GM12865 (cell line): ENCODE measurements around the gene MBL2.

Experiments used
- DNase-seq: peaks from one replicate; pipeline ENCODE4 v3.0.0; 2010; ENCODE audit warnings: low read depth
- H3K4me3 ChIP-seq: 2 replicates; pipeline ENCODE4 v1.5.1; 2011; ENCODE audit warnings: mild to moderate bottlenecking, low read depth, low read length, control low read depth
- TF ChIP-seq, protein P1 (sequence below): IDR thresholded peaks from 2 replicates; pipeline ENCODE4 v1.5.1; 2011; ENCODE audit warnings: low read length, control low read depth, low read depth, inconsistent platforms; ENCODE audit not compliant: insufficient read depth; ENCODE audit errors: missing control alignments

Gene MBL2

DNA sequence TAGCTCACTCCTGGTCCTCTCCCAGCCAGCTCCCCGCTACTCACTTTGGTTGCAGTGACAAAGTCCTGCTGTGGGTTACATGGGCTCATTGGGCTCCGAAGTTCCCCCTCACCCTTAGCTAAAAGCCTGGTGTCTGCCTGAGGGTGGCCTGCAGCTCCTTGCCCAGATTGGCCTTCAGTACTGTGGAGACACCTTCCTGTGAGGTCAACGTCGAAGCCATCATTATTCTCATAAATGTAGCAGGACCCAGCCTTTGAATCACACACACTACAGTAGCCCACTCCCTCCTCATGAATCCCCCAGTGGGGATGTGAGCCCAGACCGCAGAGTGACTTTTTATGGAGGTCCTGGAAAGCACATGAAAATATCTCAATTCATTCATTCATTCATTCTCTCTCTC lies 10.5 kb downstream of the MBL2 start:
- no peak overlapping the region for H3K4me3 ChIP-seq
- no peak for DNase-seq
- TF ChIP-seq, protein P1, sequence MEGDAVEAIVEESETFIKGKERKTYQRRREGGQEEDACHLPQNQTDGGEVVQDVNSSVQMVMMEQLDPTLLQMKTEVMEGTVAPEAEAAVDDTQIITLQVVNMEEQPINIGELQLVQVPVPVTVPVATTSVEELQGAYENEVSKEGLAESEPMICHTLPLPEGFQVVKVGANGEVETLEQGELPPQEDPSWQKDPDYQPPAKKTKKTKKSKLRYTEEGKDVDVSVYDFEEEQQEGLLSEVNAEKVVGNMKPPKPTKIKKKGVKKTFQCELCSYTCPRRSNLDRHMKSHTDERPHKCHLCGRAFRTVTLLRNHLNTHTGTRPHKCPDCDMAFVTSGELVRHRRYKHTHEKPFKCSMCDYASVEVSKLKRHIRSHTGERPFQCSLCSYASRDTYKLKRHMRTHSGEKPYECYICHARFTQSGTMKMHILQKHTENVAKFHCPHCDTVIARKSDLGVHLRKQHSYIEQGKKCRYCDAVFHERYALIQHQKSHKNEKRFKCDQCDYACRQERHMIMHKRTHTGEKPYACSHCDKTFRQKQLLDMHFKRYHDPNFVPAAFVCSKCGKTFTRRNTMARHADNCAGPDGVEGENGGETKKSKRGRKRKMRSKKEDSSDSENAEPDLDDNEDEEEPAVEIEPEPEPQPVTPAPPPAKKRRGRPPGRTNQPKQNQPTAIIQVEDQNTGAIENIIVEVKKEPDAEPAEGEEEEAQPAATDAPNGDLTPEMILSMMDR, result no peak

DNA sequence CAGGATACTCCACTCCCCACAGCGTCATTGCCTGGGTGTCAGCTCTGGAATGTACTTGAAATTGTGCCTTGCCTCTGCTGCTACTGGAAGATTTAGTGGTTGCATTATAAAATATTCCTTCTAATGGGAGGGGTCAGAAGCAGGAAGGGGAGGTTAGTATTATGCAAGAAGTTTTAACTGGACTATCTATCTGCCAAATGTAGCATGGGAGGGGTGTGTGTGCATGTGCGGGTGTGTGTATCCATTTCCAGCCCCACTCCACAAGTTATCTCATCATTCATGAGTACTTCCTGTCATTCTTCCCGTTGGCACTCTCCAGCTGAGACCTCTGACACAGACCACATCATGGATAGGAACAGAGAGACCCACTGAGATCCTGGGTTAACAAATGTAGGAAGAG lies 13.4 kb downstream of the MBL2 start:
- H3K4me3 ChIP-seq, result no peak overlapping the region
- DNase-seq, result no peak
- TF ChIP-seq, protein P1, result no peak

DNA sequence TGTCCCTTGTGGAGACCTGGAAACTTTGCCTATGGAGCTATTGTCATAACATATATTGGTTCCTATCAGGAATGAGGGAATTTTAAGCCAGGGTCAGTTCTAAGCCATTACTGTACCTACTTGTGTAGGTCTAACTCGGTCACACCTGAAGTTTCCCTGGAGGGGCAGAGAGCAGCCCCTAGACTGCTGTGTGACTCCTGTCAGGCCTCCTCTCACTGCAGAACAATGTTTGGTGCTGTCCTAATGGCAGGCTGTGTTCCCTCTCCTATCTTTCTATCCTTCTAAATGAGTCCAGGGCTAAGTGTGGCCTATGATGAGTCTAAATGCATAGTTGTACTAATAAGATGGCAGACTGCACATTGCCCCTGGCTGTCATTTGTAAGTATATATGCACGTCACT lies 14.2 kb downstream of the MBL2 start:
- no peak for DNase-seq
- no peak overlapping the region for H3K4me3 ChIP-seq
- TF ChIP-seq, protein P1, result no peak

DNA sequence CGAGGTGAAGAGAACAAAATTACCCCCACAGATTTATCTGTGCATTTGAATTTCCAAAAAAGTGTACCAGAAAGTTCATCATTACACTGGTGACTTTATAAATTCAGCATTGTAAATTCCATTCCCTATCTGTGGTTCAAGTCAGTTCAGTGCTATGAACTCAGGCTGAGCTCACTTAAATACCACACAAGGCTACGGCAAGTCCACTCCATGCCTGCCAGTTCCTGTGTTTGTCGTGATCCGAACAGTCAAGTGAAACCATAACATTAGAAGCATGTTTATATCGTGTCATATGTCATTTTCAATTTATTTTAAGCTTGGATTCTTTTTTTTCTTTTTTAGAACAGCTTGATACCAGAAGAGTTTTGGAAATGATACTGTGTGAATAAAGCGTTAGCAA lies 14.8 kb downstream of the MBL2 start:
- TF ChIP-seq, protein P1, result no peak
- no peak for DNase-seq
- no peak overlapping the region for H3K4me3 ChIP-seq

DNA sequence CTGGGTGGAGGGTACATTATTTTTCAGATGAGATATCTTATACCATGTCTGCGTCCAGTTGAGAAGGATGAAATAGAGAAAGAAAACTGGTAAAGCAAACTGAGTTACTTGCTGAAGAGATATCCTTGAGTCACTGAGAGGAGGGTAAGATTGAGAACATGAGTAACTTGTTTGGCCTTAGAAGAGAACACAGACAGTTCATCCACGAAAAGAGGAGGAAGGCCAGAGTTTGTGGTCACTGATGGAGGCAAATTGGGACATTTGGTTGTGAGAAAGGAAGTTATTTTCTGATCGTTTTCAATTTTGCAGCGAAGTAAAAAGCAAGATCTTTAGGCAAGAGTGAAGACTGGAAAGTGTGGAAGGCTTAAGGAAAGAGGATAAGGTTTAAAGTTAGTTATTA lies 15.6 kb downstream of the MBL2 start:
- TF ChIP-seq, protein P1, result no peak
- no peak overlapping the region for H3K4me3 ChIP-seq
- no peak for DNase-seq

DNA sequence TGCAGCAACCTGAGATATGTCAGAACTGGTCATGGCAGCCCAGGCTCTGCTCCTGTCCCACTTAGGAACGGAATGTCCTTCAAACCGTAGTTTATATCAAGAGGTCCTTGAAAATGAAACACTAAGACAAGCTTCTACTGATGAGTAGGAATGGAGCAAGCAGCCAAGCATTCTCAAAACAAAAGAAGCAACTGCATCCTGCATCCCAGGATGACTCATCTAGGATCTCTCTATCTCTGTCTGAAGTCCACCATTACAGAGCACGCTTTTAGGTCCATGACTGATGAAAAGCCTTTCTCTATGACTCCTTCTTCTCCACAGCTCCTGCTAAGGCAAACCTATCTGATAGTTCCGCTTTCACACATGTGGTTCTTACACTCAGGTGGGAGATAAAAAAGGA lies 16.3 kb downstream of the MBL2 start:
- no peak overlapping the region for H3K4me3 ChIP-seq
- TF ChIP-seq, protein P1, result no peak
- no peak for DNase-seq

DNA sequence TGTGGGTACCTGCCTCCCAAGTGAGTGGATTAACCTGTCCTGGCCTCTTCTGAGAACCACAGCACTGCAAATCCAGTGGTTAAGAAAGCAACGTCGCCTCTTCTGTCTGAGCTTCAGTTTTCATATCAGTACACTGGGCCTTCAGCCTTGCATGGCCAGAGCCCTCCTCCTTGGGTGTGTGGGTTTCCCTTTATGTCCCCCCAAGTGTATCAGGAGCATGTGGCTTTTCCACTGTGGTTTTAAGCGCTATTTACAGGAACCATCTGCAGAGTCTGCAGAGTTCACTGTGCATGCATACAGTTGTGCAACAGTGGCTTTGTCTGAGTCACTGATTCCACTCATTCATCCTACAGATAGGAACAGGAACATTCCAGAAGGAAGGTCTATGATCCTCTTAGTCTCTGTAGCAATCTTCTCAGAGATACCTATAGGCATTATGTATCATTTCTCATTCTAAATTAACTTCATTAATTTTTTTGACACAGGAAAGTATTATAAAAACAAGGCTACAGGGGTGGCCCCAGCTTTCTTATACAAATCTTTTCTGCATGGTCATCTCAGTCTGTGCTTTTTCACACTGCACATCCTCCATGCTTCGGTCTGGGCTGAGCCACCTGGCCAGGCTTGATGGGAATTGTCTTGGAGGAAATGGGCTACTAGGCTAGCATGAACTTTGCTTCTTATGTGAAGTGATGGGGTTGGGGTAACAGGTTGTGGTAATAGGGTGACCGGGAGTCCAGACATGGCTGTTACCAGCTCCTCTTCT lies 17.1 kb downstream of the MBL2 start:
- peak; percentile 10 for DNase-seq
- no peak overlapping the region for H3K4me3 ChIP-seq
- TF ChIP-seq, protein P1, result no peak
